ENCODE results near the gene ANKRD16. TPM values are rescaled to one million over a fixed set of nuclear protein-coding genes. Genes with fewer than 3 reads are reported as not detected.
A peak's percentile ranks its signal among the peaks of the same experiment; 100 is the strongest.
"Not testable (repeated sequence)": the region's sequence is repeated elsewhere in the genome, so short reads cannot be mapped to it uniquely, and the experiment has no call there.

ANKRD16 gene
- total RNA-seq, 1 donor from 2014 or later: 4.6 TPM

DNA sequence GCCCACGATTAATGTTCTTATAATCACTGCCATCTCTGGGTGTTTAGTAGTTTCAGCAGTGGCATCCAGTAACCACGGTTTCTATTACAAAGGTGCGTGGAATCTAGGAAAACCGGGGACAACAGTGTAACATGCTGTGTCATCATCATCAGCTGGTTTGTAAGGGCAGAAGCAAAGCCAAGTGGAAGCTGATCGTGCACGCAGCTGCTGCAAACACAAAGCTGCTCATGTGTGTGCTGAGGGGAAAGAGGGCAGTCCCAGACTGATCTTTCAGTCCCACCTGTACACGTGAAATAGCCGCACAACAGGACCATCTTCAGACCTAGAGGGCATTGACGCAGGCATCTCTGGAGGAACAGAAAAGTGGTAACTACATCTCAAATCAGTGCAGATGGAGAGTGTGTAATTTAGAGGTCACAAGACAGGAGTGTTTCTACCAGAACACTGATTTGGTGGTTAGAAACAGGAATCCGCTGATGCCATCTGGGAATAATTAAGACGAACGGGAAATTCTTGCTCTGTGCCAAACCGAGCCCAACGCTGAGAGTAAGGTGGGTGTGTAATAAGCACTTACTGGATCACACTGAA, 13.4 kb downstream of the ANKRD16 start:
- Histone ChIP-seq H3K27ac (no peak overlapping the region), H3K36me3 (peaks cover 42% of the 10 kb centered on the region), H3K9me3 (no peaks in the 10 kb centered on the region), H3K4me3 (no peak overlapping the region), H3K4me1 (no peaks in the 10 kb centered on the region), H3K27me3 (no peaks in the 10 kb centered on the region)
- TF ChIP-seq, protein P1, sequence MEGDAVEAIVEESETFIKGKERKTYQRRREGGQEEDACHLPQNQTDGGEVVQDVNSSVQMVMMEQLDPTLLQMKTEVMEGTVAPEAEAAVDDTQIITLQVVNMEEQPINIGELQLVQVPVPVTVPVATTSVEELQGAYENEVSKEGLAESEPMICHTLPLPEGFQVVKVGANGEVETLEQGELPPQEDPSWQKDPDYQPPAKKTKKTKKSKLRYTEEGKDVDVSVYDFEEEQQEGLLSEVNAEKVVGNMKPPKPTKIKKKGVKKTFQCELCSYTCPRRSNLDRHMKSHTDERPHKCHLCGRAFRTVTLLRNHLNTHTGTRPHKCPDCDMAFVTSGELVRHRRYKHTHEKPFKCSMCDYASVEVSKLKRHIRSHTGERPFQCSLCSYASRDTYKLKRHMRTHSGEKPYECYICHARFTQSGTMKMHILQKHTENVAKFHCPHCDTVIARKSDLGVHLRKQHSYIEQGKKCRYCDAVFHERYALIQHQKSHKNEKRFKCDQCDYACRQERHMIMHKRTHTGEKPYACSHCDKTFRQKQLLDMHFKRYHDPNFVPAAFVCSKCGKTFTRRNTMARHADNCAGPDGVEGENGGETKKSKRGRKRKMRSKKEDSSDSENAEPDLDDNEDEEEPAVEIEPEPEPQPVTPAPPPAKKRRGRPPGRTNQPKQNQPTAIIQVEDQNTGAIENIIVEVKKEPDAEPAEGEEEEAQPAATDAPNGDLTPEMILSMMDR (IDR thresholded peaks at IDR 0.05): no peak
- intact Hi-C loops (cut with DNase I): no loop called here
- no peak for DNase-seq
- no peak for ATAC-seq

DNA sequence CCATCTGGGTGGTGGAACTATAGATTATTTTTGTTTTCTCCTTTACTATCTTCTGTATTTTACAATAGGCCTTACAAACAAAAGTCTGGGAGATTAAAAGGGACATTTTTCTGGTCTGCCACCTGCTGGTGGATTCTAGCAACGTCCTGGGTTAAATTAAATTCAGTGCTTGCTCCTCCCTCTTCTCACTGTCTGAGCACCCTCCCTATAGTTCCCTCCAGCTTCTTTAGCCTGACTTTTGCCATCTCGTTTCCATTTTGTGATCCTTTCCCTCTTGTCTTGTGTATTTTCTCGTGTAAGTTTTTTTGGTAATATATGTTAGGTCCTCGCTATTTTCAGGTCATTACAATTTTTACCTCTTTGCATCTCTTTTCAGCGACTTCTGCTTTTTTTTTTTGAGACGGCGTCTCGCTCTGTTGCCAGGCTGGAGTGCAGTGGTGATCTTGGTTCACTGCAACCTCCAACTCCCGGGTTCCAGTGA, 16.1 kb downstream of the ANKRD16 start:
- TF ChIP-seq, protein P1 (IDR thresholded peaks at IDR 0.05): peak; percentile 82
- DNase-seq: no peak
- Histone ChIP-seq H3K36me3 (peaks cover 26% of the 10 kb centered on the region), H3K9me3 (no peaks in the 10 kb centered on the region), H3K27me3 (no peaks in the 10 kb centered on the region), H3K27ac (no peak overlapping the region), H3K4me3 (no peak overlapping the region), H3K4me1 (no peaks in the 10 kb centered on the region)
- ATAC-seq: peak; percentile 95
- intact Hi-C loops (cut with DNase I): no loop called here

DNA sequence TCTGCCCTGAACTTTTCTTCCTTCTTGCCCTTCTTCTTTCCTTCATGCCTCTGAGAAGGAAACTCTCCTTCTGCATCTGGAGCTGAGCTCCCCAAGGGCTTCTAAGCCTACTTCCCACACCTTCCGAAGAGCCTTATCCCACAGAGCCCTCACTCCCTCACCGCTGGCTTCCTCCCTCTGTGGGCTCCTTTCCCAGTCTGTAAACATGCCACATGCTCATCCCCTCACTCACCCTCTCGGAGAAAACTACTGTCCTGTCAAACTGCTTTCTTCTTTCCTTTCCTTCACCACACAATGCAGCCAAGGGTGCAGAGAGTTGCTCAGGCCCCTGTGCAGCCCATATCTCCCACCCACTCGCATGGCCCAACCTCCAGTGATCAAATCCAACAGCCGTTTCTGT, 18.1 kb downstream of the ANKRD16 start:
- DNase-seq (no peak), ATAC-seq (no peak)
- TF ChIP-seq, protein P1 (IDR thresholded peaks at IDR 0.05): no peak
- H3K27ac ChIP-seq: no peak overlapping the region
- H3K4me3 ChIP-seq: no peak overlapping the region
- no peaks in the 10 kb centered on the region for H3K27me3 ChIP-seq
- H3K9me3 ChIP-seq: no peaks in the 10 kb centered on the region
- peaks cover 7% of the 10 kb centered on the region for H3K36me3 ChIP-seq
- intact Hi-C loops (cut with DNase I): no loop called here
- no peaks in the 10 kb centered on the region for H3K4me1 ChIP-seq

DNA sequence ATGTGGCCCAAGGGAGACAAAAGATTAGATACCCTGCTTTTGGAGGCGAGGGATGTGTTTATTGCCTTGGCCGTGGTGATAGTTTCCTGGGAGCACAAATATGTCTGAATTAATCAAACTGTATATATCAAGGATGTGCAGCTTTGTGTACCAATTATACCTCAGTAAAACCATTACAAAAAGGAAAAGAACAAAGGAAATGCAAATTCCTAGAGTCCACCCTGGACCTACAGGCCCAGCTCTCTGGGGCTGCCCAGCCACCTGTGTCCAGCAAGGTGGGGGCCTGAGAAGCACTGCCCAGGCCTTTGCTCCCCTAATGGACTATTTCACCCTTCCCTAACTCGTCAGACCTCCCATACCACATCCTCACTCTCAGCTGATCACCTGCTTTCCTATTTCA, 20.5 kb downstream of the ANKRD16 start:
- DNase-seq: no peak
- Histone ChIP-seq H3K36me3 (no peaks in the 10 kb centered on the region), H3K4me1 (no peaks in the 10 kb centered on the region), H3K27me3 (no peaks in the 10 kb centered on the region), H3K4me3 (no peak overlapping the region), H3K9me3 (no peaks in the 10 kb centered on the region), H3K27ac (no peak overlapping the region)
- intact Hi-C loops (cut with DNase I): no loop called here
- no peak for ATAC-seq
- TF ChIP-seq, protein P1 (IDR thresholded peaks at IDR 0.05): no peak

DNA sequence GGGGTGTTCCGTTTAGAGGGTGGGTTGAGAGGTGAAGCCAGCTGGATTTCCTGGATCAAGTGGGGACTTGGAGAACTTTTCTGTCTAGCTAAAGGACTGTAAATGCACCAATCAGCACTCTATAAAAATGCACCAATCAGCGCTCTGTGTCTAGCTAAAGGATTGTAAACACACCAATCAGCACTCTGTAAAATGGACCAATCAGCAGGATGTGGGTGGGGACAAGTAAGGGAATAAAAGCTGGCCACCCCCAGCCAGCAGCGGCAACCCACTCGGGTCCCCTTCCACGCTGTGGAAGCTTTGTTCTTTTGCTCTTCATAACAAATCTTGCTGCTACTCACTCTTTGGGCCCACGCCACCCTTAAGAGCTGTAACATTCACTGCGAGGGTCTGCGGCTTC, 21.3 kb downstream of the ANKRD16 start:
- H3K9me3 ChIP-seq; H3K36me3 ChIP-seq; intact Hi-C loops (cut with DNase I); DNase-seq; H3K4me1 ChIP-seq; H3K27me3 ChIP-seq; H3K27ac ChIP-seq; H3K4me3 ChIP-seq; ATAC-seq: not testable (repeated sequence)

DNA sequence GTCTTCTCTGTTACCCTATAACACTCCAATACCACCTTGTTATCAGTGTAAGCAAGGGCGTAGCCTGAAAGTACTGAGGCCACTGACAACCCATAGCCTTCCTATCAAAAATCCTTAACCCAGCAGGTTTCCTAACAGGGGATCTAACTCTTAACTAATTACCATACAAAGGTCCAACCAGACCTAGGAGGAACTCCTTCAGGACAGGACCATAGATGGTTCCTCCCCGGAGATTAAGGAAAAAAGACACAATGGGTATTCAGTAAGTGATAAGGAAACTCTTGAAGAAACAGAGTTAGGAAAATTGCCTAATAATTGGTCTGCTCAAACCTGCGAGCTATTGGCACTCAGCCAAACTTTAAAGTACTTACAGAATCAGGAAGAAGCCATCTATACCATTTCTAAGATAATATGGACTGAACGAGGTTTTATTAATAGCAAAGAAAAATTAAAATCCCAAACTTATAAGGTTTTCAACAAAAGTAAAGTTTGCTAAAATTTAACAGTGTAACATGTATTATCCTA, 22.5 kb downstream of the ANKRD16 start:
- intact Hi-C loops (cut with DNase I); H3K36me3 ChIP-seq; DNase-seq; H3K4me3 ChIP-seq; H3K9me3 ChIP-seq; H3K4me1 ChIP-seq; H3K27ac ChIP-seq; H3K27me3 ChIP-seq; ATAC-seq: not testable (repeated sequence)

DNA sequence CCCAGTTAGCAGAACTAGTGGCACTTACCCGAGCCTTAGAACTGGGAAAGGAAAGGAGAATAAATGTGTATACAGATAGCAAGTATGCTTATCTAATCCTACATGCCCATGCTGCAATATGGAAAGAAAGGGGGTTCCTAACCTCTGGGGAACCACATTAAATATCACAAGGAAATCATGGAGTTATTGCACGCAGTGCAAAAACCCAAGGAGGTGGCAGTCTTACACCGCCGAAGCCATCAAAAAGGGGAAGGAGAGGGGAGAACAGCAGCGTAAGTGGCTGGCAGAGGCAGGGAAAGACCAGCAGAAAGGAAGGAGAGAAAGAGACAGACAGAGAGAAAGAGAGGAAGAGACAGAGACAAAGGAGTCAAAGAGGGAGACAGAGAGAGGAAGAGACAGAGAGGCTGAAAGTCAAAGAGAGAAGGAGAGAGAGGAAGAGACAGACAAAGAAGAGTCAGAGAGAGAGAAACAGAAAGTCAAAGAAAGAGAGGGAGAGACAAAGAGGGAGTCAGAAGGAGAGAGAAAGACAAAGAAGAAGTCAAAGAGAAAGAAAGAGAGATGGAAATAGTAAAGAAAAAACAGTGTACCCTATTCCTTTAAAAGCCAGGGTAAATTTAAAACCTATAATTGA, 23.1 kb downstream of the ANKRD16 start:
- intact Hi-C loops (cut with DNase I); H3K36me3 ChIP-seq; H3K4me3 ChIP-seq; H3K9me3 ChIP-seq; ATAC-seq; H3K27ac ChIP-seq; H3K4me1 ChIP-seq; DNase-seq; H3K27me3 ChIP-seq: not testable (repeated sequence)

DNA sequence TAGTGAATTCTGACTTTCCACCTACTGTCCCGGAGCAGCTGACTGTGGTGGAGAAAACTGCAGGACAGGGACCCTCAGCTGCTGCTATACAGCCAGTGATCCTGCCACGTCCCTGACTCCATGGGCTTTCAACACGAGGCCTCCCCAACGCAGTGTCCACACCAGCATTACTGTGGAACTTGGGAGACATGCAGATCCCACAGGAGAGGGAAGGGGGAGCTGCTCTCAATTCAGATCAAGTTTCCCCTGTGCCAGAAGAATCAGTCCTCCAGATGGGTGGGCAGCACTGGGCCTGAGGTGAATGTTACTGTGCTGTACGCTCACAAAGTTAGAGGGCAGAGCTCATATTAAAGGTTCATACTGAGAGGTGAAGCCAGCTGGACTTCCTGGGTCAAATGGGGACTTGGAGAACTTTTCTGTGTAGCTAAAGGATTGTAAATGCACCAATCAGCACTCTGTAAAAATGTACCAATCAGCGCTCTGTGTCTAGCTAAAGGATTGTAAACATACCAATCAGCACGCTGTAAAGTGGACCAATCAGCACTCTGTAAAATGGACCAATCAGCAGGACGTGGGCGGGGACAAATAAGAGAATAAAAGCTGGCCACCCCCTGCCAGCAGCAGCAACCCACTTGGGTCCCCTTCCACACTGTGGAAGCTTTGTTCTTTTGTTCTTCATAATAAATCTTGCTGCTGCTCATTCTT, 26.6 kb downstream of the ANKRD16 start:
- H3K9me3 ChIP-seq; H3K4me3 ChIP-seq; H3K27ac ChIP-seq; intact Hi-C loops (cut with DNase I); H3K27me3 ChIP-seq; H3K36me3 ChIP-seq; ATAC-seq; DNase-seq; H3K4me1 ChIP-seq: not testable (repeated sequence)

All from upper lobe of right lung (tissue), 1 donor.